Osteoblast (primary cell): ENCODE results near the gene PROB1. TPM values are rescaled to one million over a fixed set of nuclear protein-coding genes. Genes with fewer than 3 reads are reported as not detected.

Experiments
- DNase-seq: peaks from one replicate; pipeline ENCODE4 v3.0.0; 2011; ENCODE audit warnings: low spot score, mixed read lengths; ENCODE audit not compliant: insufficient read length; ENCODE audit errors: missing footprints
- H2AFZ ChIP-seq: 2 replicates; pipeline ENCODE4 v1.6.0; 2011; ENCODE audit warnings: mild to moderate bottlenecking, low read length
- H3K27ac ChIP-seq: 2 replicates; pipeline ENCODE4 v1.5.1; 2011; ENCODE audit warnings: mild to moderate bottlenecking, low read depth, low read length, moderate library complexity
- H3K27me3 ChIP-seq: 2 replicates; pipeline ENCODE4 v1.6.0; 2012; ENCODE audit warnings: mild to moderate bottlenecking, control low read depth, inconsistent platforms, low read length, moderate library complexity; ENCODE audit not compliant: insufficient read depth
- H3K36me3 ChIP-seq: 2 replicates; pipeline ENCODE4 v1.5.1; 2011; ENCODE audit warnings: mild to moderate bottlenecking, low read length, control low read depth, moderate library complexity; ENCODE audit not compliant: insufficient read depth
- H3K4me1 ChIP-seq: 2 replicates; pipeline ENCODE4 v1.5.1; 2011; ENCODE audit warnings: mild to moderate bottlenecking, low read length, control low read depth, moderate library complexity; ENCODE audit not compliant: insufficient read depth
- H3K4me2 ChIP-seq: 2 replicates; pipeline ENCODE4 v1.6.0; 2011; ENCODE audit warnings: mild to moderate bottlenecking, low read length; ENCODE audit not compliant: insufficient read depth
- H3K4me3 ChIP-seq: fragments of 200-600 bp; sonication (generic); 3 replicates; pipeline ENCODE4 v1.5.1; 2012; ENCODE audit warnings: mild to moderate bottlenecking, low read length, inconsistent platforms; ENCODE audit not compliant: insufficient read depth
- H3K79me2 ChIP-seq: 2 replicates; pipeline ENCODE4 v1.6.0; 2012; ENCODE audit warnings: mild to moderate bottlenecking, low read length, control low read depth, inconsistent platforms; ENCODE audit not compliant: insufficient read depth
- H3K9me3 ChIP-seq: 2 replicates; pipeline ENCODE4 v1.5.1; 2011; ENCODE audit warnings: low read depth, low read length, control low read depth
- H4K20me1 ChIP-seq: 2 replicates; pipeline ENCODE4 v1.6.0; 2012; ENCODE audit warnings: mild to moderate bottlenecking, low read length, control low read depth; ENCODE audit not compliant: insufficient read depth
- CTCF ChIP-seq: IDR thresholded peaks from 2 replicates; pipeline ENCODE4 v1.5.1; 2011; ENCODE audit warnings: mild to moderate bottlenecking, low read depth, low read length, moderate library complexity; ENCODE audit errors: extremely low read depth
- total RNA-seq: library from RNA; depleted of rRNA; stranded (reverse); fragments of >200 nt; gene quantifications from 2 replicates; pipeline ENCODE4 v1.2.3, GENCODE V29; 2012

The PROB1 gene
- total RNA-seq, 1 donor = 1.1 TPM

- no peak within 1 kb of the TSS for H3K4me3 ChIP-seq
- H3K36me3 ChIP-seq = no peaks in the 10 kb centered on the region
- no peaks in the 10 kb centered on the region for H3K79me2 ChIP-seq
- no peak for TF ChIP-seq CTCF
- DNase-seq = peak; percentile 76
- peaks cover 4% of the 10 kb centered on the region for H3K4me1 ChIP-seq
- H4K20me1 ChIP-seq = no peaks in the 10 kb centered on the region
- no peak within 1 kb of the TSS for H3K4me2 ChIP-seq
- no peaks in the 10 kb centered on the region for H3K27me3 ChIP-seq
- H2AFZ ChIP-seq = no peak within 1 kb of the TSS
- no peaks in the 10 kb centered on the region for H3K9me3 ChIP-seq
- H3K27ac ChIP-seq = no peak within 1 kb of the TSS
These were observed 11.5 kb downstream of the PROB1 start, which contains the start of gene SLC23A1 for GRCh38 chr5:139383275-139383992. Gene SLC23A1, minus strand, starts transcription at chr5:139383297. Its CDS starts 44 bp downstream, at chr5:139383253.

- no peaks in the 10 kb centered on the region for H3K79me2 ChIP-seq
- no peaks in the 10 kb centered on the region for H3K36me3 ChIP-seq
- no peaks in the 10 kb centered on the region for H4K20me1 ChIP-seq
- H3K27me3 ChIP-seq = no peaks in the 10 kb centered on the region
- no peak overlapping the region for H3K27ac ChIP-seq
- H3K4me3 ChIP-seq = no peak overlapping the region
- no peaks in the 10 kb centered on the region for H3K9me3 ChIP-seq
- H3K4me1 ChIP-seq = peaks cover 4% of the 10 kb centered on the region
- H3K4me2 ChIP-seq = no peak overlapping the region
- no peak overlapping the region for H2AFZ ChIP-seq
- no peak for TF ChIP-seq CTCF
- DNase-seq = peak; percentile 15
These were observed 12.1 kb downstream of the PROB1 start for GRCh38 chr5:139382807-139383206.

GRCh38 chr5:139381837-139382761 is 12.8 kb downstream of the PROB1 start:
- no peaks in the 10 kb centered on the region for H3K36me3 ChIP-seq
- no peak overlapping the region for H3K4me3 ChIP-seq
- H2AFZ ChIP-seq = no peak overlapping the region
- H4K20me1 ChIP-seq = no peaks in the 10 kb centered on the region
- no peaks in the 10 kb centered on the region for H3K27me3 ChIP-seq
- DNase-seq = peak; percentile 84
- no peaks in the 10 kb centered on the region for H3K9me3 ChIP-seq
- no peak overlapping the region for H3K4me2 ChIP-seq
- H3K4me1 ChIP-seq = peaks cover 4% of the 10 kb centered on the region
- TF ChIP-seq CTCF = no peak
- H3K27ac ChIP-seq = no peak overlapping the region
- H3K79me2 ChIP-seq = no peaks in the 10 kb centered on the region
